Fibroblast of upper back skin (primary cell): ENCODE measurements around the gene BUB1B.

Experiments
- DNase-seq: peaks from one replicate; pipeline ENCODE4 v3.0.0-alpha.2; 2013

The BUB1B gene

DNA sequence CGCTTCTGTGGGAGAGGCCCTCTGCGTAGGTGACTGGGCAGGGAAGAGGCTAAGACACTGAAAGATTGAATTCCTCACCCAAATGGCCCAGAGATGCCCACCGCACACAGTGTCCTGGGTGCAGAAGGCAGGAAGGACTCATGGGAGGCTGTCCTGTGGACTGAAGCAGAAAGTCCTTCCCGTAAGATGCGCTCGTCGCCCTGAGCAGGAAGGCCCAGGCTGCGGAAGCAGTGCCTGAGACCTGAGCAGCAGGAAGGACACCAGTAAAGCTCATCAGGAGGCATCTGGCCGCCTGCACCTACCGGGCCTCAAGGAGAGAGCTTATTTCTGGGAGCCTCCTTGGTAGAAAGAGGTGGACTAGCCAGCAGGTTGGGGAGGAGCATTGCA, 81.3 kb downstream of the BUB1B start:
- DNase-seq = no peak

DNA sequence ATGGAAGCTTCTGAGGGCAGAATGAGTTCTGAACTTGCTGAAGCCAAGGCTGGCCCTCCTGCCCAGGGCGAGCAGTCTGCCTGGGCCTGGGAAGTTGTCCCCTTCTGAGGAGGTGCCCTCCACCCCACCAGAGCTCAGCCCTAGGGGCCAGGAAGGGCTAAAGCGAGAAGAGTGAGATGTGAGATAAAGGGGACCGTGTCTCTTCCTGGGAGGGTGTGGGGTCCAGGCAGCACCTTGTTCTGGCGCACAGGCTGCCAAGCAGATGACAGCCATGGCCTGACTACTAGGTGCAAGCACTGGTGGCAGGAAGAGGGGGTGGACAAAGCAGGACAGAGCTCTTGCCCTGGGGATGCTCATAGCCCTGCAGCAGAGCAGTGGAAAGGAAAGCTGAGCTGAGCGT, 81.7 kb downstream of the BUB1B start:
- DNase-seq = no peak

DNA sequence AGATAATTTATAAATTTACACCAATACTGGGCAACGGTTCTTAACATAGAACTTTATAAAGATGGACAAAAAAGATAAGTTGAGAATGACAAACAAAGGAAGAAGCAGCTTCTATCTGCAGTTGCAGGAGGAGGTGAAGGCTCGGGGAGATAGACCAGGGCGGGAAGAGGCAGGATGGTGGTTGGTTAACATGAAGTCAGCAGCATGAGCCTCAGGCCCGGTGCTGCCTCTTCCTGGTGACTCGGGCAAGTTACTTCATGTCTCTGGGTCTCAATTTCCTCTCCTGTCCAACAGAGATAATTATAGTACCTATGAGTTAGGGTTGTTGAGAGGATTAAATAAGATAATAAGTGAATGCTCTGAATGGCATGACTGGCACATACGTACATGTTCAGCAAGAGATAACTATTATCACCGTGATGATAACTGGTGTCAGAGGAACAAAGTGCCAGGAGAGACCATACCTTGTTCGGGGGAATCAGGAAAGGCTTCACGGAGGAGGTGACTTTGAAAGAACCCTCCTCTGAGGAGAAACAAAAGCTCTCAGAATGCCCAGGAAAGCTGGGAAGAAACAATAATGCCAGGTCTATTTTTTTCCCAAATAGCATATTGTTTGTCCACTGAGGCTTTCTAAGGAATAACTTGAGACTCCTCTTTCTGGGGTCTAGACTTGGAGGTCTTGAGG, 82.4 kb downstream of the BUB1B start:
- DNase-seq = no peak

DNA sequence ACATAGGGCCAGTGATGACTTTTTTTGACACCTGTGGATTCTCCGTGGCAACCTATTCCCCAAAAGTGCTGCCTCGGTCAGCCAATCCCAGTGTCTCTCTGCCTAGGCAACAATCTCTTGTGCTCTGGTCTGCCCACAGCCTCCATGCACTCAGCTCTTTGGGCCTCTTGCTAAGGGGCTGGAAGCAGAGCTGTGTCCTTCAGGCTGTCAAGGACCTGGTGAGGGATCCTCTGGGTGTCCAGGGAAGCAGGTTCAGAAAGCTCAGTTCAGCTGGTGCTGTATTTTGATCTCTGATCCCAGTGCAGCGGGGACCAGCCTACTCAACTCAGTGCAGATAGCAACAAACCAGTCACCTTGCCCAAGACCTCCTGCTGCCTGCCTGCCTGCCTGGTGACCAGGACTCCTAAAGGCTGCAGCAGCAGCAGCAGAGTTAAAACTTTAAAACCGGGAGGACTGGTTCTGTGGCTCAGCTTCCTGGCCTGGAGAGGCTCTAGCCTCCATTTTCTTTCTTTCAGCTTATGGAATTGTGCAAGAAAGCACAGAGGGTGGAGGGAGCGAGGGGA, 84.2 kb downstream of the BUB1B start:
- no peak for DNase-seq

DNA sequence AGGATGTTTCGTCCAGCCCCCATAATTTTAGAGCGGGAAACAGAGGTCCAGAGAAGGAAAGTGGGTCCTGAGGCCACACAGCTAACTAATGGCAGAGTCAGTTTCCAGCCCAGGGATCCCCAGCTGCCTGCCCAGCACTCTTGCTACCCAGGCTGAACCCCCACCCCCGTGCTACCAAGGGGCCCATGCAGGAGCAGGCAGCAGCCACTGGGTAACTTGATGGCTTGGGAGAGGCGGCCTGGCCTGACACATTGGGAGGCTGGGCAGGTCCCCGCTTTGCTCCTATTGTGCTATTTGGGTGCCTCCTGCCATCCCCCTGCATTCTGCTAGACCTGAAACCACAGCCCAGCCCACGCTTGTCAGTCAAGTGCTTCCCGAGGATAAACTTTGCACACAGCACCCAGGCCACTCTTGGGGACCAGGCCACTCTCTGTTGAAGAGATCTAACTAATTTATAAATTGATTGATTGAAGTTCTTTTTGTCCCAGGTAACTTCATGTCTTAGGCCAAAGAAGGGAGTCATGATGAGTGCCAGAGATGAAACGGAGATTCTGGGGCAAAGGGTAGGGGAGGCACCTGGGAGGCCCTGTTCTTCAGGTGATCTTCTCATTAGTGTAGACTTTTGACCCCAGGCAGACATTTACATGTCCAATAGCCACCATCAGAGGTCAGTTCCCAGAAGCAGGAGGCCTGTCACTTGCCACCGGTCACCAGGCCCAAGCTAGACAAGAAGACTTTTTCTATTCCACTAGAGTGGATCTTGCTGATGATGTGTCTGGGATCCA, 85.0 kb downstream of the BUB1B start:
- no peak for DNase-seq

DNA sequence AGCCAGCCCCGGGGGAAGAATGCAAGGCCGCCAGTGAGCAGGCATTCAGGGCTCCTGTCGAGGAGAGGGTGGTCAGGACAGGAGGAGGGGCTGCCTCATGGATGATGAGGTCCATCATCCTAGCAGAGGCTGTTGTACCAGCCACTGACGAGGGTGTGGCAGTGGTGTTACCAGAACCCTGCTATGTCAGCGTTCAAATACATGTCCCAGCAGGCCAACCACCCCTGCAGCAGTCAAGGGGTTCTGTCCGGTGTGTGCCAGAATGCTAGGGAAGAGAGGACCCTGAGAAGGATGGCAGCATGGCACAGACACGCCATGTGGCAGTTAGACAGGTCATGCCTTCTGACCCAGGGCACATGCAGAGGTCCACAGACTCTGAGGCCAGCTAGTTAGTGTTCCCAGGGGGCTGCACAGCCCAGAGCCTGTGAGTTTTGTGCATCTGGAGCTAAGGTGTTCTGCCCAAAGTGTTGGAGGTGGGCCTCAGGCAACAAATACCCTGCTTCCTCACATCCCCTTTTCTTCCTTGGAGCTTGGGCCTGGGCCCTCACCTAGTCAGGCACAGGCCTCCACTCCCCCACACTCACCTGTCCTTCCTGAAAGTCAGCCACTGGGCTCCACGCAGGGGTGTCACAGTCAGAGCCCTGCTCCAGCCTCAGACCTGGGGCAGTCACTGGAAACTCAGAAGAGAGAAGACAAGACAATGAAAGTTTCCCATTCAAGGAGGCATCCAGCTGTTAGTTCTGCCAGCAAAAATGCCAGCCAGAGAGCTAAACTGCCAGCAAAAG, 85.8 kb downstream of the BUB1B start:
- no peak for DNase-seq

- no peak for DNase-seq
Observed at GRCh38 chr15:40247406-40247971, 86.6 kb downstream of the BUB1B start.

DNA sequence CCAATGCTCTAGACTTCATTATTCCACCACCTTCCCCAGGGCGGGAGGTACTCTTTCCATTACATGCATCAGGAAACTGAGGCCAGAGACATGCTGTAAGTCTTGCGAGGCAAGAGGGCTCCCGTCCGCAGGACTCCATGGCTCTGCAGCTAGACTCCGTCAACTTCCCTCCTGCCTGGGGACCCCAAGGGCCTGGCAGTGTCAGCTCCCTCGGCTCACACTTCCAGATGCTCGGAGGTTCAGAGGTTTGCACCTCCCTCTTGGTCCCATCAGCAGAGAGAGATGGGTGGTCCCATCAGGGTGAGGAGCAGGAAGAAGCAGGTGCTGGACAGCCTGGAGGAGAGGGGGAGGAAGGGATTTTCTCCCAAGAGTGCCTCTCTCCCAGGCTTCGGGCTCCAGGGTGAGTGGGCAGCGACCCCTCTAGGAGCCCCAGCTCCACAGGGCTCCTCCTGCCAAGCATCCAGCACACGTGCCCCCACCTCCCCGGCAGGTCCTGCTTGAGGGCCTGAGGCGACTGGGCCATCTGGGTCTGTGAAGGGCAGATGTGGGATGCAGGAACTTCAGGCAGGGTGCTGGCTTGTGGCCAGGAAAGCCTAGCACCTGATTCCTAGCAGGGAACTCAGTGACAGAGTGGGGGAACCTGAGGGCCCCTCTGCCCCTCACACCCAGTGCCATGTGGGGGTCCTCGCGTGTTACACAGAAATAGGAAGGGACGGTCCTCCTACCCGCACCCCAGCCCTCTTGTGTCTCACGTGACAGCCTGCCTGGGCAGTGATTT, 87.3 kb downstream of the BUB1B start:
- DNase-seq = no peak

DNA sequence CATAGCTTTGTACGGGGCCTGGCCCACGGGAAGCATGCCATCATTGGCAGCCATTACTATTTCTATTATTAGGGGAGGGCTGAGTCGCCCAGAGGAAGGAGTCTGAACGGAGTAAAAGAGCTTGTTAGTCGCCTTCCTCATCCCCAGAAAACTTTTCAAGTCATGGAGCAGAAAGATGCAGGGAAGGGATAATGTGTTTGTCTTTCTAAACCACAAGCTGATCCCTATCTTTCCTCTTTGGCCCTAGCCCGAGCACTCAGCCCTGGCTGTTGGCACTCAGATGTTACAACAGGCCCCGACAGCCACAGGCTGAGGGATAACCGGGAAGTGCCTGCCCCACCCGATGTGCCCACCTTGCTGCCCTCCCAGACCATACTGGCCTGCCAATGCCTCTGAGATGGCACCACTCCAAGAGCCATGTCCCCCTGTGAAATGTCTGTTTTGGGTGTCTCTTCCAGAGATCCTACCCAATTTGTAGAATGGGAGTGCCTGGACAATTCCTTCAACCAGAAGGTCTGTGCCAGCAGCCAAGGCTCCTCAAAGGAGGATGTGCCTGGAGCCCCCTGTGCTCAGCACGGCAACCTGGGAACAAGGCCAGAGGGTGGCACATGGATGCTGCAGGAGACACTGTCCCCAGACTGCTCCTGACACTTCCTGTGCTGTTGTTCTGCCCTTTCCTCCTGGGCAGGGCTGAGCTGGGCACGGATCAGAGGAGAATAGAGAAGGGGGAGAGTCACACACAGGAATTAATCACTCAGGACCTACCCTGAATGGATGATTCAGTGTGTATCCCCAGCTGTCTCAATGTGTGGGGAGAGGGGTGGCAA, 88.8 kb downstream of the BUB1B start:
- peak; percentile 29 for DNase-seq

GRCh38 chr15:40250304-40250656, 89.4 kb downstream of the BUB1B start:
- DNase-seq = no peak

DNA sequence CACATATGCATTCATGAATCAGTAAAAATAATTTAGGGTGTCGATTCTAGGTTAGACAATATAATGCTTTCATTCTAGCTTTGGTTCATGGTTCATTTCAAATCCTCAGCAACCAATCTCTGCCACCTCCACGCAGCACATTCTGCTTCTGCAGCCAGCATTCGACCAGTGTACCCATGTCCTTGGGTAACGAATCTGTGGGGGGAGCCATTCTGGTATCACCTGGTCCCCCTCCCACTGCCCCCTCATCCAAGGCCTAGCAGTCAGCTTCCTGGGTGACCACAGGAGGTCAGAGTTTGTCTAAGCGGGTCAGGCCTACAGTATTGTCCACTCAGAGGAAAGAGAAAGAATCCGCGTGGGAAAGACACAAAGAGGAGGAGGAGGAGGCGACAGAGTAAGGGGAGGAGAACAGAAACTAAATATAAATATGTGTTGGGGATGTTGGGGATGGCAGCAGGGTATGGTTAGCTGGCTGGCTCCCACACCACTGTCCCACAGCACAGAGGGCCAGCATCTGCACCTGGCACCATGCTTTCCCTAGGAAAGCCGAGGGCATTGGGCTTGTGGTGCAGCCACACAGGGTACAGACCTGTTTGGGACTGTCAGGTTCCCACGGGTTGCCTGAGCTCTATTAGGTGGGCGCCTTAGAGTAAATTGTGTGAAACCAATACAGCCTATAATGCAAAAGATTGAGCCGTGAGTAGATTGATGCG, 90.1 kb downstream of the BUB1B start:
- no peak for DNase-seq

GRCh38 chr15:40251486-40252140, 90.7 kb downstream of the BUB1B start:
- DNase-seq = no peak

DNA sequence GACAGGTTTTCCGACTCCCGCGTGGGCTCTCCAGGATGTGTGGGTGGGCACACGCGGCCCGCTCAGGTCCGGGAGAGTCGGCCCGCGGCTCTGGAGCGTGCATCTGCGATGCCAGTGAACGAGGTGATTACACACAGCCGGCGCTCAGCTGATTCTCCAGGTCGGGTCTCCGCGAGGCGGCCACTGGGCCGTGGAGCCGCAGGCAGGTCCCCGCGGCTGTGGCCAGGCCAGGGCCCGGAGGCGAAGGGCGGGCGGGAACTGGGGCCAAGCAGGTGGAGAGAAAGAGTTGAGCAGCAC, 91.2 kb downstream of the BUB1B start:
- no peak for DNase-seq

- DNase-seq = no peak
Observed at GRCh38 chr15:40252438-40253166, 91.7 kb downstream of the BUB1B start.

DNA sequence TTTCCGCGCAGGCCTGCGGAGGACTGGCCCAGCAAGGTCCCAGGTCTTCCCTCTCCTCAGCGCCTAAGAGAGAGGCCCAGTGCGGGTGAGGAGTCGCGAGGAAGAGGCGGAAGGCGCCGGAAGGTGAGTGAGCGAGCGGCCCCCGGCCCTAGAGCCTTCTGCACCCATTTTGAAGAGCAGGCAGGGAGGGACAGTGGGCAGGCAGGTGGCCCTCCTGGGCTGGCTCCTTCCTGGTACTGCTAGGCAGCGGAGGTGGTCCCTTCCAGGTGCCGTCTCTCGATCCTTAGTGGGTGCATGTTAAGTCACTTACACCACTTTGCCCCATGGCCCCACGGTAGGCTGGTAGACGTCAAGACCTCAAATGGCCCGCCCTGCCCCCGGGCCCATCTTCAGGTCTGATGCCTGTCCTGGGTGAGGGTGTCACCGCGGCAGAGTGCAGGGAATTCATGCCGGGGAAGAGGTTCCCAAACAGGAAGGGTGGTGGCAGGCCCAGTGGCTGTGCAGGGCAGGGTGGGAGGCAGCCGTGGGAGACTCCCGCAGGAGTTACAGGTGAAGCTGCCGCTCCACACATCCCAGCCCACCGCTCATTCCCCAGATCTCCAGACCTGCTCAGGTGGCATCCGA, 92.4 kb downstream of the BUB1B start:
- no peak for DNase-seq

GRCh38 chr15:40254452-40254851, 93.6 kb downstream of the BUB1B start:
- no peak for DNase-seq

GRCh38 chr15:40255033-40255432, 94.2 kb downstream of the BUB1B start:
- DNase-seq = no peak

GRCh38 chr15:40256638-40257235, 95.9 kb downstream of the BUB1B start:
- DNase-seq = peak; percentile 65
